BJ (cell line): ENCODE data around the gene TMEM143. TPM values are rescaled to one million over a fixed set of nuclear protein-coding genes. Genes with fewer than 3 reads are reported as not detected.
"Not testable (repeated sequence)": the region's sequence is repeated elsewhere in the genome, so short reads cannot be mapped to it uniquely, and the experiment has no call there.

ENCODE experiments used
- CTCF ChIA-PET: fragments of 350-600 bp; formaldehyde crosslinking; extraction: SDS; loops from one replicate; lab custom pipeline; 2021; ENCODE audit warnings: antibody characterized with exemption, inconsistent platforms; lab: Yijun Ruan, JAX
- POLR2A ChIA-PET: fragments of 300-600 bp; sonication (Branson Sonifier 250); formaldehyde crosslinking; extraction: SDS; loops from one replicate; lab custom pipeline; 2021; ENCODE audit warnings: antibody characterized with exemption; lab: Charles Lee
- DNase-seq: peaks from one replicate; pipeline ENCODE4 v3.0.0-alpha.2; 2011; ENCODE audit warnings: low read depth
- H3K27me3 ChIP-seq: 2 replicates; pipeline ENCODE4 v1.6.0; 2011; ENCODE audit warnings: low read length; ENCODE audit not compliant: control insufficient read depth, insufficient read depth
- H3K36me3 ChIP-seq: 2 replicates; pipeline ENCODE4 v1.5.1; 2011; ENCODE audit warnings: low read length; ENCODE audit not compliant: control insufficient read depth, insufficient read depth
- H3K4me3 ChIP-seq: 2 replicates; pipeline ENCODE4 v1.5.1; 2011; ENCODE audit warnings: low read depth, mild to moderate bottlenecking, control low read depth, low read length
- CTCF ChIP-seq: IDR thresholded peaks from 2 replicates; pipeline ENCODE4 v1.5.1; 2011; ENCODE audit warnings: low read depth, mild to moderate bottlenecking, control low read depth, inconsistent platforms, low read length, moderate library complexity; ENCODE audit not compliant: insufficient read depth
- polyA plus RNA-seq: library from polyadenylated mRNA; depleted of rRNA; stranded (reverse); fragments of >200 nt; gene quantifications from 2 replicates; pipeline ENCODE4 v1.2.3, GENCODE V29; 2011

TMEM143 gene
- polyA plus RNA-seq, 1 experiment = 9.9 TPM

- Histone ChIP-seq H3K4me3 (no peak overlapping the region), H3K36me3 (no peaks in the 10 kb centered on the region), H3K27me3 (0 out of 2 replicates have a peak, but pooled peaks cover 1% of the 10 kb centered on the region)
- POLR2A ChIA-PET = no interaction called here
- DNase-seq = no peak
- CTCF ChIA-PET = interaction anchor here (1.0 kb wide), 1 partner anchor 19 kb away, joined by 3 read pairs; the partner anchor contains the start of gene KDELR1
- TF ChIP-seq CTCF = no peak
Observed at GRCh38 chr19:48372904-48373303, 9.2 kb upstream of the TMEM143 start.

DNA sequence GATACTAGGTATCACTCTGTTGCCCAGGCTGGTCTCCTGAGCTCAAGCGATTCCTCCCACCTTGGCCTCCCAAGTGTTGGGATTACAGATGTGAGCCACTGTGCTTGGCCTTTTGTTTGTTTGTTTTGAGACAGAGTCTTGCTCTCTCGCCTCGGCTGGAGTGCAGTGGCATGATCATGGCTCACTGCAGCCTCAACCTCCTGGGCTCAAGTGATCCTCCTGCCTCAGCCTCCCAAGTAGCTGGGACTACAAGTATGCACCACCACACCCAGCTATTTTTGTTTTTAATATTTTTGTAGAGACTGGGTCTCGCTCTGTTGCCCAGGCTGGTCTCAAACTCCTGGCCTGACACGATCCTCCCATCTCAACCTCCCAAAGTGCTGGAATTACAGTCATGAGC is 8.0 kb upstream of the TMEM143 start:
- H3K36me3 ChIP-seq, H3K4me3 ChIP-seq, DNase-seq, CTCF ChIA-PET, POLR2A ChIA-PET, H3K27me3 ChIP-seq: not testable (repeated sequence)

DNA sequence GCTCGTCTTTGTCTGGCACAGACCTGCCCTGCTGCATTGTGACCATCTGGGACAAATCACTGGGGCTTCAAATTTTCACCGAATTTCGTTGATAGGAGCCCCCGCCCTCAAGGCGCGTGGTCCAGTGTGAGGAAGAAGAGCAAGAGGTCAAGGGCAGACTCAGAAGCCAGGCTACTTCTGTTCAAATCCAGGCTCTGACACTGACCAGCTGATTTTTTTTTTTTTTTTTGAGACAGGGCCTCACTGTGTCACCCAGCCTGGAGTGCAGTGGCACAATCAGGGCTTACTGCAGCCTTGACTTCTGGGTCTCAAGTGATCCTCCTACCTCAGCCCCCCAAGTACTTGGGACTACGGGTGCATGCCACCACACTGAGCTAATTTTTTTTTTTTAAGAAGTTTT is 7.6 kb upstream of the TMEM143 start:
- DNase-seq = no peak
- no peak overlapping the region for H3K4me3 ChIP-seq
- TF ChIP-seq CTCF = no peak
- H3K27me3 ChIP-seq = 0 out of 2 replicates have a peak, but pooled peaks cover 1% of the 10 kb centered on the region
- ChIA-PET CTCF (no interaction called here), POLR2A (no interaction called here)
- H3K36me3 ChIP-seq = no peaks in the 10 kb centered on the region

GRCh38 chr19:48370955-48371354 is 7.2 kb upstream of the TMEM143 start:
- H3K4me3 ChIP-seq = no peak overlapping the region
- H3K27me3 ChIP-seq = 0 out of 2 replicates have a peak, but pooled peaks cover 1% of the 10 kb centered on the region
- no peak for TF ChIP-seq CTCF
- no peaks in the 10 kb centered on the region for H3K36me3 ChIP-seq
- ChIA-PET POLR2A (no interaction called here), CTCF (no interaction called here)
- no peak for DNase-seq

DNA sequence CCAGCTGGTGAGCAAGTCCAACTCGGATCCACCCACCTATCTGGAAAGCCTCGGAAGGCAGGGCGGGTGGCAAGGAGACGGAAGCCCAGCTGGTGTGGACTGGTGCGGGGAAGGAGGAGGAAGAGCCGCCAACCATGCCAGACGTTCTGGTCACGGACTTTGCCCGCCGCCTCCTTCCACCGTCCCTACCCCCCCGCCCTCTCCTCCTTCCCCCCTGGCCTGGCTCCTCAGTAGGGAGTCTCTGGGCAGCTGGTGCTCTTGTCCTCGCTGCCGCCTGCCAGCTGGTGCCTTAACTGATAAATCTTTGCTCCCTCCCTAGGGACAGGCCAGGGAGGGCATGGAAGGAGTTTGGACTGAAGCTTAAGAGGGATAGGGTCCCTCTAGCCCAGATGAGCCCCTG is 5.2 kb upstream of the TMEM143 start:
- Histone ChIP-seq H3K4me3 (no peak overlapping the region), H3K36me3 (no peaks in the 10 kb centered on the region), H3K27me3 (0 out of 2 replicates have a peak, but pooled peaks cover 1% of the 10 kb centered on the region)
- DNase-seq = no peak
- no peak for TF ChIP-seq CTCF
- POLR2A ChIA-PET = no interaction called here
- CTCF ChIA-PET = no interaction called here

DNA sequence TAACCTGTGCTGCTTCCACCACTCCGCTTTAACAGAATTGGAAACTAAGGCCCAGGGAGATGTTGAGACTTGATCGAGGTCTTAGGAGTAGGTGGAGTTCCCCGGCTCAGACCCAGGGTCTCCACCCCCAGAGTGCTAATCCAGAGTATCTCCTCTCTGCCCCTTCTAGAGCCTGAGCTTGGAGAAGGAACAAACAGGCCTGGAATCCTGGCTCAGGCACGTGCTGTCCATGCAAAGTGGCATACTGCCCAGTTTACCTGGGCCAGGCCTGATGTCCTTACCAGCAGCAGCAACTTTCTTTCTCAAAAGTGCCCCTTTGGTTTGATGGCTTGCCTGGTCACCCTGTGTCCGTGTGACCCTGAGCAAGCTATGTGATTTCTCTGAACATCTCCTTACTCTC is 4.1 kb upstream of the TMEM143 start:
- Histone ChIP-seq H3K27me3 (0 out of 2 replicates have a peak, but pooled peaks cover 1% of the 10 kb centered on the region), H3K36me3 (no peaks in the 10 kb centered on the region), H3K4me3 (no peak overlapping the region)
- ChIA-PET POLR2A (interaction anchor here (0.6 kb wide), 1 partner anchor 27 kb away, joined by 8 read pairs; no protein-coding TSS in a partner anchor), CTCF (interaction anchor here (1.1 kb wide), 1 partner anchor 24 kb away, joined by 6 read pairs; the partner anchor contains the start of gene KDELR1)
- no peak for DNase-seq
- no peak for TF ChIP-seq CTCF
